ENCODE measurements around the gene ODC1.

The ODC1 gene

GRCh38 chr2:10400002-10400401 is 48.1 kb downstream of the ODC1 start:
- no peak for DNase-seq (ENCODE audit: low spot score)

- DNase-seq (ENCODE audit: low spot score) = no peak
Observed at GRCh38 chr2:10399358-10399757, 48.8 kb downstream of the ODC1 start.

GRCh38 chr2:10398496-10398895 is 49.6 kb downstream of the ODC1 start:
- no peak for DNase-seq (ENCODE audit: low spot score)

- no peak for DNase-seq (ENCODE audit: low spot score)
Observed at GRCh38 chr2:10397878-10398277, 50.2 kb downstream of the ODC1 start.

- DNase-seq (ENCODE audit: low spot score) = no peak
Observed at GRCh38 chr2:10397297-10397875, 50.7 kb downstream of the ODC1 start.

- no peak for DNase-seq (ENCODE audit: low spot score)
Observed at GRCh38 chr2:10396464-10396863, 51.7 kb downstream of the ODC1 start.

GRCh38 chr2:10395893-10396292 is 52.2 kb downstream of the ODC1 start:
- DNase-seq (ENCODE audit: low spot score) = no peak

GRCh38 chr2:10393640-10393982 is 54.5 kb downstream of the ODC1 start:
- no peak for DNase-seq (ENCODE audit: low spot score)

GRCh38 chr2:10392951-10393639 is 55.0 kb downstream of the ODC1 start:
- no peak for DNase-seq (ENCODE audit: low spot score)

GRCh38 chr2:10392548-10392947 is 55.6 kb downstream of the ODC1 start:
- no peak for DNase-seq (ENCODE audit: low spot score)

GRCh38 chr2:10392100-10392499 is 56.0 kb downstream of the ODC1 start:
- no peak for DNase-seq (ENCODE audit: low spot score)

GRCh38 chr2:10390369-10390801 is 57.7 kb downstream of the ODC1 start:
- no peak for DNase-seq (ENCODE audit: low spot score)
